HG03108 (cell line): ENCODE results near the gene ARHGAP21.

Source experiments
- ATAC-seq: cut with Tn5 transposase; IDR thresholded peaks from one replicate; pipeline ENCODE4 v1.9.1; 2021; ENCODE audit warnings: moderate library complexity; ENCODE audit not compliant: unreplicated experiment

ARHGAP21 gene

DNA sequence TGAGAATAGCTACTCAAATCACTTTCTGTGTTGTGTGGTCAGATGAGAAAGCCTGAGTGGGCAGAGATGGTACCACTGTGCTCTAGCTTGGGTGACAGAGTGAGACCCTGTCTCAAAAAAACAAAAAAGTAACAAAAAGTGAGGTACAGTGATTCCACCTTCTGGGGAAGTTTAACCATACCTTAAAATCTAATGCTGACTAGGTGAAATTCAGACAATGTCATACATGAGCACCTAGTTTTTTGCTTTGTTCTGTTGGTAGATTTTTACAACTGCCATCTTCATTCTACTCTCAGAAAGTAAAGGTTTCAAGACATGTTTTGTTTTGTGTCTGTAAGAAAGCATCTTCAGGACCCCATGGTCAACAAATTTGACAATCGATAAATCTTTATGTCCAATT is 144.2 kb downstream of the ARHGAP21 start:
- ATAC-seq = no peak

DNA sequence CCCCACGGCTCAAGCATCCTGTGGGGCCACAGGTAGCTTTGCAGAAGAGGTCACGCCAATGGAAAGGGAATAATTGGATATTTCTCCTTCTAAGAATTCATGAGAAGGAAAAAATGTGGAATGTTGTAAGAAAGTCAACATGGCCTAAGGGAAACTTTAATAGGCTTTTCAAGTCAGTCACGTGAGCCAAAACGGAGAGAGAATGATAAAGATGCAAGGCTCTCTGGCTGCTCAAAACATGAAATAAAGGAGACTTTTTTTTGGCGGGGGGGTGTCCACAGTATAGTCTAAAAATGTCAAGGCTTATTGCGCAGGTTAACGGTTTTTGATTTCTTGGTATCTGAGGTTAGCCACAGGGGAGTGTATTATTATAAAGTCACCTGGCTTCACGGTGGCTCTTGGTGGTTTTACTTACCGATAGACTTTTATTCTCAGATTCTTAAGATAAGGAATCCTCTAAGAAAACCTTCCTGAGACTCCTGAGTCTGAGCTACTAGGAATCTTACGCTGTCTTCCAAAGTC is 148.1 kb downstream of the ARHGAP21 start:
- no peak for ATAC-seq

- ATAC-seq = no peak
Measured at GRCh38 chr10:24574578-24575155, 149.0 kb downstream of the ARHGAP21 start.

DNA sequence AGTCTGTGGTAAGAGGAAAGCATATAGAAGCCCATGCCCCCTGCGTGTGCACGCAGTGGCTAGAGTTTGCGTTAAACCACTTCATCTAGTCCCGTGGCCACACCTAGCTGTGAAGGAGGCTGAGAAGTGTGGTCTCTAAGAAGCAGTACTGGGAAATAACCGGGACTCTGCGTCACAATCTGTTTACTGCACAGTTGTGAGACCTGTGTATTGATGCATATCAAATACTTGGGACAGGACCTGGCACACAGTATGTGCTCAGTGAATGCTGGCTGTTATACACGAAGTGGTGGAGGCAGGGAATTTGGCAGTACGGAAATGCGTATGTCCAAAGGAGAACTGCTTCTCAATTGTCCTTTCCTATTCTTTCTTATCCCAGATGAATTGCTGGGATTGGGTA is 149.5 kb downstream of the ARHGAP21 start:
- no peak for ATAC-seq

- ATAC-seq = no peak
Measured at GRCh38 chr10:24571870-24572450, 151.7 kb downstream of the ARHGAP21 start.

DNA sequence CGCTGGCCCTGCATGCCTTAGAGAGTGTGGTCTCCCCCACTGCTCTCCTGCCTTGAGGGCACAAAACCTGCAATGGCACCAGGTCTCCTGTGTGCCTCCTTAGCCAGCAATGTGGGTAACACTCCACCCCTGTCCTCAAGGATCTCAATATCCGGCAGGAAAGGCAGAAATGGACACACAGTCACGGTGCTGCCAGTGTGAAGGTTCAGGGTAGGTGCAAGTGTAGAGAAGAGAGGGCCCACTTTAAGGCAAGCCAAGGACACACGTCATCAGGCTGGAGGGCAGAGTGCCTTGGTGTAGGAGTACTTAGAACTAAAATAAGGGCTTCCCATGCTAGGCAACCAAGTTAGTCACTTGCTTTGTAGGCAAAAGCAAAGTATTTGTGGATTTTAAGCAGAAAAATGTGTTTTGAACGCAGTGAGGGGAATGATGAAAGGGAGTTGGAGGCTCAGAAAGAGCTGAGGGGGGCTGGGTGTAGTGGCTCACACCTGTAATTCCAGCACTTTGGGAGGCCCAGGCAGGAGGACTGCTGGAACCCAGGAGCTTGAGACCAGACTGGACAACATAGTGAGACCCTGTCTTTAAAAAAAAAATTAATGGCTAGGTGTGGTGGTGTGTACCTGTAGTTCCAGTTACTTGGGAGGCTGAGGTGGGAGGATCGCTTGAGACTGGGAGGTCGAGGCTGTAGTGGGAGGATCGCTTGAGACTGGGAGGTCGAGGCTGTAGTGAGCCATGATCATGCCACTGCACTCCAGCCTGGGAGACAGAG is 152.8 kb downstream of the ARHGAP21 start:
- ATAC-seq = no peak

DNA sequence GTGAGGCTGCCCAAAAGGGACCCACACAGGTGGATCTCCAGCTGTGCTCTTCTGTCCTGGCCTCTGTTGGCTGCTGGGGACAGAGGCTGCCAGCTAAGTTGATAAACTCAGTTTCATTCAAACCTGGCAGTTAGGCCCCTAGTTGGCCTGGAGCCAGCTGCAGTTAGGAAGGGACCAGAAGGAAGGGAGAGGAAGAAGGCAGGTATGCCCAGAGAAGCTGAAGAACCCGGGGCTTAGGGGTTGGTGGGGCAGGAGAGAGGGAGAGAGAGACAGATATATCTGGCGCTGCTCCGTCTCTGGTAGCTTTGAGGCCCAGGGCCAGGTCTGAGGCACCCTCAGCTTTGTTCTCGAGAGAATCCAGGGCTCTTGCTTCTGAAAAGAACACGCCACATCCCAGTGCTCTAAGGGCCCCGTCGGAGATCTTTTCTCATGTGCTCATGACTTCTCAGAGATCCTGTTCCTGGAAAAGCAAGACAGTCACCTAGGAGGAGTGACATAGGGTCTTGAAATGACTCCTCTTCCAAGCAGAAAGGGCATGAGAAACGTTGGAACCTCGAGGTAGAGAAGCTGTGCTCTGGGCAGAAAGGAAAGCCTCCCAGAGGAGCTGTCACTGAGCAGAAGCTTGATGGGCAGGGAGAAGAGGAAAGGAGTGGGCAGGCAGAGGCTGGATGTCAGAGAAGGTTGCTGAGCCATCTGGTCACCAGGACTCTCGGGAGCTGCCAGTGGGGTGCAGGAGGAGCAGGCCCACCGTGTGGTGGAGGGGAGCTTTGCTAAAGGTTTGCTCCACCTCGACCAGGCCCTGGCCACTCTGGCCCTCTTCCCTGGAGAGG is 153.6 kb downstream of the ARHGAP21 start:
- ATAC-seq = no peak

DNA sequence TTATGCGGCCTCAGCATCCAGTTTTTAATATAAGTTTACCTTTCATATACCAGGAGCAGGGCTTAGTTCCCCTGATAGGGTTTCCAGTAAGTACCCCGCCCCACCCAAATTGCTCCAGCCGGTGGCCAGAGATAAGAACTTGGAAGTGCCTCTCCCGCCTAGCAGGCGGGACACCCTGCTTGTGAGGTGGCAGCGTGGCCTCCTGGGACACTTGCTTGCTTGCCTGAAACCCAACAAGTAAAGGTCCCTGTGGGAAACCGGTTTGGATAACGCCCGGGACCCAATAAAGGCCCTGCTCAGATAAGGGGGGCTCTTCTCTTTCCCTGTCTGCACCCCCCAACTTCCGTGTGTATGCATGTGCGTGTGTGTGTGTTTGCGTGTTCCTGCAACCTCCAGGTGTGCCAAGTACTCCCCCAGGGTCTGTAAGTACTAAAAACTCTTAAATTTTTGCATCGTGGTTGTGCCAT is 154.3 kb downstream of the ARHGAP21 start:
- no peak for ATAC-seq

GRCh38 chr10:24568042-24568441 is 155.6 kb downstream of the ARHGAP21 start:
- no peak for ATAC-seq

DNA sequence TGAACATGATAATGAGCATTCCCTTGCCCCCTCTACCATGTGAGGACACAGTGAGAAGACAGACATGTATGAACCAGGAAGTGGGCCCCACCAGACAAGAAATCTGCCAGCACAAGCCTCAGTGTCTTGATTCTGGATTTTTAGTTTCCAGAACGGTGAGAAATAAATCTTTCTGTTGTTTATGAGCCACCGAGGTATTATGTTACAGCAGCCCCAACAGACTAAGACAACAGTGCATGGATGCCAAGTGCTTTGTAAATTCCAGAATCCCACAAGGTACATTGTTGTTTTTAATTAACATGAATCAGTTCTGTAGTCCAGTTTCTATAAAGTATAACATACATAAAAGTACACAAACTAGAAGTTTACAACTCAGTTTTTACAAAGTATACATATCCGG is 162.2 kb downstream of the ARHGAP21 start:
- no peak for ATAC-seq

- ATAC-seq = no peak
Measured at GRCh38 chr10:24556750-24557742, 166.6 kb downstream of the ARHGAP21 start.

- no peak for ATAC-seq
Measured at GRCh38 chr10:24556126-24556749, 167.4 kb downstream of the ARHGAP21 start.

DNA sequence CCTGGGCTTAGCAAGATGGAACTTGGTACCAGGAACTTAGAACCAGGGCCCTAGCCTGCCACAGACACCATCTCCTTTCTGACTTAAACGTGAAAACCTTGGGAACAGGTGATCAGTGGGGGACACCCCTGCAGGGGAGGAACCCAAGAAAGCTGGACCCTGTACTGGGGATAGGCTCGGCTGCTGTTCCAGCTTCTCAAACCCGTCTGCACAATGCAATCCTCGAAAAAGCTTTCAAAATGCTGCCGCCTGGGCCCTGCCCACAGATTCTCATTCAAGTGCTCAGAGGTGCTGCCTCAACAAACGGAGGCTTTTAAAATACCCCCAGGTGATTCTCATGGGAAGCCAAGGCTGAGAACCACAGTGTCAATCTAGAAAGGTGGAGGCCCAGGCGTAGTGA is 169.7 kb downstream of the ARHGAP21 start:
- no peak for ATAC-seq

- no peak for ATAC-seq
Measured at GRCh38 chr10:24553051-24553612, 170.6 kb downstream of the ARHGAP21 start.

DNA sequence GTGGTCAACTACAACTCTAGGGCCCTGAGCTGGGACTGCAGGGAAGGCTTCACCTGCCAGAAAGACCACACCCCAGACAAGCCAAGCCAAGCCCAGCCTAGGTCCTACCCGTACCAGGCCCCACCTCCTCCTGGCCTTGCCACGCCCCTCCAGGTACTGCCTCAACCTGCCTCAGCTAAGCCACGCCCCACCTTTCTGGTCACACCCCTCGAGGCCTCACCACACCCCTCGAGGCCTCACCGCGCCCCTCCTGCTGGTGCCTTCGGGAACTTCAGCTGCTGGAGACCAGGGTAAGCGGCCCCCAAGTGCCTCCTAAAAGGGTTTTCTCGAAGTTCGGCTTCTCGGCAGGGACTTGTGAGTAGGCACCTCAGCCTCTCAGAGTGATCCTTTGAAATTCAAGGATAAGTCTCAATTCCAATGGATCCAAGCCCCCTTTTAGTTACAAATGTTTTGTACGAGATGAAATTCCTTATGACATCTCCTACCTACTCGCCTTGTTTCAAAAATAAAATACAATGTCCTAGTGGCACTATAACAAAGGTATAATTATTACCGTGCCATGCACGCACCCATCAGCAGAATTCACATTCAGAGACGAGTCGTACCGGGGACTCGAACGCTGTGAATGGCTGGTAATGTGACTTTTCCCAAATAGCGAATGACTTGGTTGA is 171.2 kb downstream of the ARHGAP21 start:
- ATAC-seq = no peak

DNA sequence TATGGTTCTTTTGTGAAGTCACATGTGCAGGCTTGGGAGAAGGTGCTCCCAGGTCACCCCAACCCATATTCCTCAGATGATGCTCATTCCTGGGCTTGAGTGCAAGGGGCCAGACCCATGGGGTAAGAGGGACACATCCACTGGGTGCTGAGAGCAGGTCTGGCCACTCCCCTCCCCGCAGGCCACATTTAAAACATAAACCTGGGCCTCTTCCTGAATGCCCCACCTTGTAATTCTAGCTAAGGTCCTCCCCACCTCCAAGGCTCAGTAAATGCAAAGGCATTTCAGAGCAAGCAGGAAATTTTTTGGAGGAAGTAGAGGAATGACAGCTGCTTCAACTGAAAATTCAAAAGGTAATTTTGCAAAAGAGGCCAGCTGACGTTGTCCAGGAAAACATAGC is 172.5 kb downstream of the ARHGAP21 start:
- ATAC-seq = no peak

- no peak for ATAC-seq
Measured at GRCh38 chr10:24550680-24551079, 173.0 kb downstream of the ARHGAP21 start.

GRCh38 chr10:24545585-24545984 is 178.1 kb downstream of the ARHGAP21 start:
- no peak for ATAC-seq

GRCh38 chr10:24544776-24545175 is 178.9 kb downstream of the ARHGAP21 start:
- no peak for ATAC-seq
